ENCODE results near the gene SYCP1.
"Not testable (repeated sequence)": the region's sequence is repeated elsewhere in the genome, so short reads cannot be mapped to it uniquely, and the experiment has no call there.

Gene SYCP1, protein sequence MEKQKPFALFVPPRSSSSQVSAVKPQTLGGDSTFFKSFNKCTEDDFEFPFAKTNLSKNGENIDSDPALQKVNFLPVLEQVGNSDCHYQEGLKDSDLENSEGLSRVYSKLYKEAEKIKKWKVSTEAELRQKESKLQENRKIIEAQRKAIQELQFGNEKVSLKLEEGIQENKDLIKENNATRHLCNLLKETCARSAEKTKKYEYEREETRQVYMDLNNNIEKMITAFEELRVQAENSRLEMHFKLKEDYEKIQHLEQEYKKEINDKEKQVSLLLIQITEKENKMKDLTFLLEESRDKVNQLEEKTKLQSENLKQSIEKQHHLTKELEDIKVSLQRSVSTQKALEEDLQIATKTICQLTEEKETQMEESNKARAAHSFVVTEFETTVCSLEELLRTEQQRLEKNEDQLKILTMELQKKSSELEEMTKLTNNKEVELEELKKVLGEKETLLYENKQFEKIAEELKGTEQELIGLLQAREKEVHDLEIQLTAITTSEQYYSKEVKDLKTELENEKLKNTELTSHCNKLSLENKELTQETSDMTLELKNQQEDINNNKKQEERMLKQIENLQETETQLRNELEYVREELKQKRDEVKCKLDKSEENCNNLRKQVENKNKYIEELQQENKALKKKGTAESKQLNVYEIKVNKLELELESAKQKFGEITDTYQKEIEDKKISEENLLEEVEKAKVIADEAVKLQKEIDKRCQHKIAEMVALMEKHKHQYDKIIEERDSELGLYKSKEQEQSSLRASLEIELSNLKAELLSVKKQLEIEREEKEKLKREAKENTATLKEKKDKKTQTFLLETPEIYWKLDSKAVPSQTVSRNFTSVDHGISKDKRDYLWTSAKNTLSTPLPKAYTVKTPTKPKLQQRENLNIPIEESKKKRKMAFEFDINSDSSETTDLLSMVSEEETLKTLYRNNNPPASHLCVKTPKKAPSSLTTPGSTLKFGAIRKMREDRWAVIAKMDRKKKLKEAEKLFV

GRCh38 chr1:114854693-114855320 lies at the start of gene SYCP1:
Gene SYCP1, plus strand, starts transcription at chr1:114854863. Its CDS starts 602 bp downstream, at chr1:114855465.
- no peak within 1 kb of the TSS for H3K4me3 ChIP-seq (ENCODE audit: low read depth, low read length)

DNA sequence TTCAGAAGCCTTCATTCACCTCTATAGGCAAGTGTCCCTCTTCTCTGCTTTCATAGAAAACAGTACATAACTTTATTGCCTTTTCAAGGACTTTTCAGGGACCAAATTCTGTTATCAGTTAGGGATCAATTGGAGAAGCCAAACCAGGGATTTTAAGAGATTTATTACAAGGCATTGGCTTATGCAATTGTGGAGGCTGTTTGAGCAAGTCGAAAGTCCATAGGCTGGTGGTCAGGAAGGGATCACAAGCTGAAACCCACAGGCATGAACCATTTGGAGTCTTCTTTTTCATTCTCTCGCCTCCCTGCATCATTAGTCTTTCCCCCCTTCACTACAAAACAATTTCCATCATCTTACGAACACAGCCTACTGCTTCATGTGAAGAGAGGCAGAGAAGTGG lies 34.8 kb upstream of the SYCP1 start:
- H3K4me3 ChIP-seq (ENCODE audit: low read depth, low read length), result no peak overlapping the region

GRCh38 chr1:114820392-114820791 lies 34.3 kb upstream of the SYCP1 start:
- H3K4me3 ChIP-seq (ENCODE audit: low read depth, low read length), result no peak overlapping the region

GRCh38 chr1:114821978-114822377 lies 32.7 kb upstream of the SYCP1 start:
- no peak overlapping the region for H3K4me3 ChIP-seq (ENCODE audit: low read depth, low read length)

- H3K4me3 ChIP-seq (ENCODE audit: low read depth, low read length), result no peak overlapping the region
Measured at GRCh38 chr1:114828251-114828650, 26.4 kb upstream of the SYCP1 start.

GRCh38 chr1:114830075-114830474 lies 24.6 kb upstream of the SYCP1 start:
- not testable (repeated sequence) for H3K4me3 ChIP-seq (ENCODE audit: low read depth, low read length)

DNA sequence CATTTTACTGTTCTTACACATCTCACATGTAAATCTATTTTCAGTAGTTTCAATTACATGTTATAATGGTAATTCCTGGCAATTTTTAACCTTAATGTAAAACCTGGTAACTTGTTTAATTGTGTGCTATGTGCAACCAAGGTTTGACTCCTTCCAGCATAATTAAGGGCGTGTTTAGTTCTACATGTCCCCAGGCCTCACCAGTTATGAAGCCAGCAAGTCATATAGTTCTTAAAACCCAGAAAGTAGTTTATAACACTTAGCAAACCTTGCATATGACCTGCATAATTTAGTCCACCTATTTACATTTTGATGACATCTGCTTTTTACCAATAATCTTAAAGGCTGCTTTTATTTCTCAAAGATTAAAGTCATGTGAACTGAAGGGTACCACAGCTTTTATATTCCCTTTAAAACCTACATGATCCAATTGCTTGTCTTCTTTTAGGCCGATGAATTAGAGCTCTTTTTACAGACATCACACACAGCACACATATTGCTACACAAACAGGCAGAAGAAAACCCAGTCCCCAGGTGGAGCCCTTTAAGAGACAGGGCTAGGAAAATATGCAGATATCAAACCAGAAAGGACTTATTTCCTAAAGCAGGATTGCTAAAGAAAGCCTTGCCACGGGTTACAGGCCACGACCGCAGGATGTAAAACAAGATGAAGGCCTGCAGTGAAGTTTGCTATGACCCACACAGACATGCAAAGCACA lies 23.2 kb upstream of the SYCP1 start:
- no peak overlapping the region for H3K4me3 ChIP-seq (ENCODE audit: low read depth, low read length)

GRCh38 chr1:114832057-114832456 lies 22.6 kb upstream of the SYCP1 start:
- no peak overlapping the region for H3K4me3 ChIP-seq (ENCODE audit: low read depth, low read length)

GRCh38 chr1:114833421-114833820 lies 21.2 kb upstream of the SYCP1 start:
- no peak overlapping the region for H3K4me3 ChIP-seq (ENCODE audit: low read depth, low read length)

GRCh38 chr1:114844270-114844669 lies 10.4 kb upstream of the SYCP1 start:
- H3K4me3 ChIP-seq (ENCODE audit: low read depth, low read length), result no peak overlapping the region

- H3K4me3 ChIP-seq (ENCODE audit: low read depth, low read length), result no peak overlapping the region
Measured at GRCh38 chr1:114853584-114853983, 1.1 kb upstream of the SYCP1 start.

GRCh38 chr1:114861384-114861783 lies 6.7 kb downstream of the SYCP1 start:
- H3K4me3 ChIP-seq (ENCODE audit: low read depth, low read length), result no peak overlapping the region

DNA sequence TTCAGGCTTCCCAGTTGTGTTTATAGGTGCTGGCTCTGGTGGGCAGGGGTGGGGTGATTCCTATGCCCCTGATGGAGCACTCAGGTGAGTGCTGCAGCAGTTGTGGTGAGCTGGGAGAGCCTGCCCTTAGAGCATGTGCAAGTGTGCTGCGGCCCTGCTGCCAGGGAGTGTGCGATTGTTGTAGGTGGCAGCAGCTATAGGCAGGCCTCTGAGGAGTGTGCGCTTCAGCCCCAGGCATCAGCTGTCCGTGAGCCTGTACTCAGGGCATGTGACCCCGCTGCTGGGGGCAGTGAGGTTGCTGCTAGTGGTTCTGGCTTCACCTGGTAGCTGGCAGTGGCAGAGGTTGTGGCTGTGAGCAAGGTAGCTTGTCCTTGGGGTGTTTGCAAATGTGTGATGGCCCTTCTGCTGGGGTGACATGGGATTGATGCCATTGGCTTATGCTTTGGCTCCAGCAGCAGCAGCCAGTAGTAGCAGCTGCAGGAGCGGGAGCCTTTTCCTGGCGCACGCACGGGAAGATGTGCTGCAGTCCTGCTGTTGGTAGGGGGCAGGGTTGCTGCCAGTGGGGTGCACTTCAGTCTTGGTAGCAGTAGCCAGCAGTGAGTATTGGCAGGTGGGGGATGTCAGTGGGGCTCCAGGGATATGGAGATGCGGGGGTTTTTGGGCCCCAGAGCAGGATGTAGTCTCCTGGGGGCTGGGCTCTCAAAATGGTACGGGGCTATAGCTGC lies 37.7 kb downstream of the SYCP1 start:
- H3K4me3 ChIP-seq (ENCODE audit: low read depth, low read length), result no peak overlapping the region

- no peak overlapping the region for H3K4me3 ChIP-seq (ENCODE audit: low read depth, low read length)
Measured at GRCh38 chr1:114896795-114897194, 42.1 kb downstream of the SYCP1 start.

GRCh38 chr1:114901814-114902213 lies 47.2 kb downstream of the SYCP1 start:
- no peak overlapping the region for H3K4me3 ChIP-seq (ENCODE audit: low read depth, low read length)

- no peak overlapping the region for H3K4me3 ChIP-seq (ENCODE audit: low read depth, low read length)
Measured at GRCh38 chr1:114902343-114902742, 47.7 kb downstream of the SYCP1 start.

DNA sequence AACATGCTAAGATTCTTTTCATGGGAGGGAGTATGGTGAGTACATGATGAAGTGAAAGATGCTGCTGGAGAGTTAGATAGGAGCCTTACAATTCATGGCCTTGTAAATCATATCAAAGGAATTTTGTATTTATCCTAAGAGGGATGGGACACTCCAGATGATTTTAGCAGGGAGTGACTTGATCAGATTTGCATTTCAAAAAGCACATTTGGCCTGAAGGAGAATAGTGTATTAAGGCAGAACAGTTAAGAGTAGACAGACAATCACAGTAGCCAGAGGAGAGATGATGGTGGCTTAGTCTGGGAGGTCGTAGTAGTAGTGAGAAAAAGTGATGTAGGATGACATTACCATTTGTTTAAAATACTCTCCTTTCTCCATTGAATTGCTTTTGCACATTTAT lies 48.8 kb downstream of the SYCP1 start:
- H3K4me3 ChIP-seq (ENCODE audit: low read depth, low read length), result no peak overlapping the region

DNA sequence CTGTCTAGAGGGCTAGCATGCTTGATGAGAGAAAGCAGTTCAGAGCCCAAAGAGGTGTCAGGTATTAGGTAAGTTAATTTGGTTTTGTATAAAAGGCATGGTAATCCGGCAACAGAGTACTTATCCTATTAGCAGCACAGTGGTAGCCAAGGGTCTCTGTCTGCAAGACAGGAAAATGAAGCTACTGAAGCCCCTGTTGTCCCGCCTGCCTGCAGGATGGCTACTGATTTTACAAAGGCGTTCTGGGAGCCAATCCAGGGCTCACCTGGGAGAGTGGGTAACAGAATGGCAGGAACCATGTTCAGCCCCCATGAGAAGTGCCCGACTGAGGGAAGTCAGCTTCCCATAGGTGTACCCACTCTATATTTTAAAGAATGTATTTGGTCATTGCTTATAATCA lies 61.1 kb downstream of the SYCP1 start:
- H3K4me3 ChIP-seq (ENCODE audit: low read depth, low read length), result not testable (repeated sequence)

DNA sequence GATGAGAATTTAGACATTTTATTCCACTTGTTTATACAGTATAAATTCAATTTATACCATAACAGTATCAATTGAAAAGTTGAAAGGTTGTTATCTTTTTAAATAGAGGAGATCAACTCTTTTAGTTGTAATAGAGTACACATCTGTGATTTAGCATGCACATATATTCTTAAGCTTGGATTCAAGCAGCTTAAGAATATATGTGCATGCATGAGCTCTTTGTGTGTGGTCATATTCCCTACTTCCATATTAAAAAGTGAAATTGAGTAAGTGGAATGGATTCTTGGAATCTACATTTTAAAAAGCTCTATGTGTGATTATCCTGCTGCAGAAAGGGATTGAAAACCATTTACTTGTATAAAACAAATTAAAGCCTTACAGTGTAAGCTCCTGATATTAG lies 71.9 kb downstream of the SYCP1 start:
- H3K4me3 ChIP-seq (ENCODE audit: low read depth, low read length), result no peak overlapping the region

DNA sequence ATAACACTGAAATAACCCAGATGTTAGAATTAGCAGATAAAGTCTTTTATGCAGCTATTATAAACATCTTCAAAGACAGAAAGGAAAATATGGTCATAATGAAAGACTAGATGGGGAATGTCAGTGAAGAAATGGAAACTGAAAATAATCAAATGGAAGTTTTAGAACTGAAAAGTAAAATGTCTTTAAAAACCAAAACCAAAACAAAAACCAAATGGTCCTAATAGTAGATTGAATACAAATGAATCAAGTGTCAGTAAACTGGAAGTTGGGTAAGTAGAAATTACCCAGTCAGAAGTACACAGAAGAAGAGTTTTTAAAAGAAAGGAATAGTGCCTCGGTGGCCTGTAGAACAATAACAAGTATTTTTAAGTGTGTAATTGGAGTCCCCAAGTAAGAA lies 72.7 kb downstream of the SYCP1 start:
- H3K4me3 ChIP-seq (ENCODE audit: low read depth, low read length), result no peak overlapping the region
